ENCODE measurements around the gene MDFI.

MDFI gene

GRCh38 chr6:41642090-41642959 lies 4.1 kb downstream of the MDFI start:
- Histone ChIP-seq H3K9ac (ENCODE audit: low read length) (no peak overlapping the region), H2AFZ (ENCODE audit: low read length) (no peak overlapping the region), H3K27me3 (ENCODE audit: insufficient read depth, low read length) (peaks cover 4% of the 10 kb centered on the region; the same call in 1 of the 2 replicates), H3K4me1 (ENCODE audit: insufficient read depth, low read length, severe bottlenecking) (no peaks in the 10 kb centered on the region), H3K4me2 (ENCODE audit: low read length) (no peak overlapping the region), H3F3A (ENCODE audit: insufficient read depth, low read length) (no peaks in the 10 kb centered on the region), H3K9me2 (ENCODE audit: low read depth, low read length) (no peaks in the 10 kb centered on the region), H3K79me2 (ENCODE audit: insufficient read depth, low read length) (no peaks in the 10 kb centered on the region), H3K4me3 (ENCODE audit: low read depth, low read length, poor library complexity, severe bottlenecking) (no peak overlapping the region), H3K9me3 (ENCODE audit: low read length) (no peaks in the 10 kb centered on the region), H3K36me3 (ENCODE audit: insufficient read depth, low read length) (no peaks in the 10 kb centered on the region), H4K20me1 (ENCODE audit: insufficient read depth, low read length) (no peaks in the 10 kb centered on the region), H3K27ac (ENCODE audit: low read depth, low read length, poor library complexity, severe bottlenecking) (no peak overlapping the region)
- TF ChIP-seq, protein P1, sequence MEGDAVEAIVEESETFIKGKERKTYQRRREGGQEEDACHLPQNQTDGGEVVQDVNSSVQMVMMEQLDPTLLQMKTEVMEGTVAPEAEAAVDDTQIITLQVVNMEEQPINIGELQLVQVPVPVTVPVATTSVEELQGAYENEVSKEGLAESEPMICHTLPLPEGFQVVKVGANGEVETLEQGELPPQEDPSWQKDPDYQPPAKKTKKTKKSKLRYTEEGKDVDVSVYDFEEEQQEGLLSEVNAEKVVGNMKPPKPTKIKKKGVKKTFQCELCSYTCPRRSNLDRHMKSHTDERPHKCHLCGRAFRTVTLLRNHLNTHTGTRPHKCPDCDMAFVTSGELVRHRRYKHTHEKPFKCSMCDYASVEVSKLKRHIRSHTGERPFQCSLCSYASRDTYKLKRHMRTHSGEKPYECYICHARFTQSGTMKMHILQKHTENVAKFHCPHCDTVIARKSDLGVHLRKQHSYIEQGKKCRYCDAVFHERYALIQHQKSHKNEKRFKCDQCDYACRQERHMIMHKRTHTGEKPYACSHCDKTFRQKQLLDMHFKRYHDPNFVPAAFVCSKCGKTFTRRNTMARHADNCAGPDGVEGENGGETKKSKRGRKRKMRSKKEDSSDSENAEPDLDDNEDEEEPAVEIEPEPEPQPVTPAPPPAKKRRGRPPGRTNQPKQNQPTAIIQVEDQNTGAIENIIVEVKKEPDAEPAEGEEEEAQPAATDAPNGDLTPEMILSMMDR (IDR thresholded peaks at IDR 0.05; ENCODE audit: low read length): no peak
- no peak for TF ChIP-seq EZH2 (IDR thresholded peaks at IDR 0.05; ENCODE audit: borderline replicate concordance, low read length)

- Histone ChIP-seq H4K20me1 (ENCODE audit: insufficient read depth, low read length) (no peaks in the 10 kb centered on the region), H3K27me3 (ENCODE audit: insufficient read depth, low read length) (peaks cover 4% of the 10 kb centered on the region; the same call in 1 of the 2 replicates), H3K4me3 (ENCODE audit: low read depth, low read length, poor library complexity, severe bottlenecking) (no peak overlapping the region)
Observed at GRCh38 chr6:41642960-41643898, 5.0 kb downstream of the MDFI start.

GRCh38 chr6:41643899-41644269 lies 5.6 kb downstream of the MDFI start:
- Histone ChIP-seq H4K20me1 (ENCODE audit: insufficient read depth, low read length) (no peaks in the 10 kb centered on the region), H3K27me3 (ENCODE audit: insufficient read depth, low read length) (peaks cover 4% of the 10 kb centered on the region; the same call in 1 of the 2 replicates), H3K4me2 (ENCODE audit: low read length) (no peak overlapping the region), H2AFZ (ENCODE audit: low read length) (no peak overlapping the region), H3F3A (ENCODE audit: insufficient read depth, low read length) (no peaks in the 10 kb centered on the region), H3K4me1 (ENCODE audit: insufficient read depth, low read length, severe bottlenecking) (no peaks in the 10 kb centered on the region), H3K9ac (ENCODE audit: low read length) (no peak overlapping the region), H3K36me3 (ENCODE audit: insufficient read depth, low read length) (no peaks in the 10 kb centered on the region), H3K79me2 (ENCODE audit: insufficient read depth, low read length) (no peaks in the 10 kb centered on the region), H3K27ac (ENCODE audit: low read depth, low read length, poor library complexity, severe bottlenecking) (no peak overlapping the region), H3K4me3 (ENCODE audit: low read depth, low read length, poor library complexity, severe bottlenecking) (no peak overlapping the region), H3K9me3 (ENCODE audit: low read length) (no peaks in the 10 kb centered on the region), H3K9me2 (ENCODE audit: low read depth, low read length) (no peaks in the 10 kb centered on the region)
- TF ChIP-seq, protein P1 (IDR thresholded peaks at IDR 0.05; ENCODE audit: low read length): no peak

More at GRCh38 chr6:41642960-41643898, 5.0 kb downstream of the MDFI start:
- Histone ChIP-seq H3K27ac (ENCODE audit: low read depth, low read length, poor library complexity, severe bottlenecking) (no peak overlapping the region), H3F3A (ENCODE audit: insufficient read depth, low read length) (no peaks in the 10 kb centered on the region), H2AFZ (ENCODE audit: low read length) (no peak overlapping the region), H3K79me2 (ENCODE audit: insufficient read depth, low read length) (no peaks in the 10 kb centered on the region), H3K36me3 (ENCODE audit: insufficient read depth, low read length) (no peaks in the 10 kb centered on the region), H3K4me2 (ENCODE audit: low read length) (no peak overlapping the region), H3K9ac (ENCODE audit: low read length) (no peak overlapping the region), H3K4me1 (ENCODE audit: insufficient read depth, low read length, severe bottlenecking) (no peaks in the 10 kb centered on the region), H3K9me3 (ENCODE audit: low read length) (no peaks in the 10 kb centered on the region), H3K9me2 (ENCODE audit: low read depth, low read length) (no peaks in the 10 kb centered on the region)
- TF ChIP-seq, protein P1 (IDR thresholded peaks at IDR 0.05; ENCODE audit: low read length): no peak
- no peak for TF ChIP-seq EZH2 (IDR thresholded peaks at IDR 0.05; ENCODE audit: borderline replicate concordance, low read length)

All from OCI-LY1 (cell line).